Hematopoietic multipotent progenitor cell treated with erythropoietin and hydrocortisone succinate and interleukin-3 and kit ligand, for 17 days (in vitro differentiated cells): ENCODE results near the gene ZFP1.

Experiments
- DNase-seq: peaks from one replicate; pipeline ENCODE4 v3.0.0-alpha.2; 2015; ENCODE audit warnings: low spot score

The ZFP1 gene

GRCh38 chr16:75160386-75160785 lies 12.1 kb downstream of the ZFP1 start:
- DNase-seq, result no peak

- DNase-seq, result no peak
Observed at GRCh38 chr16:75169899-75170405, 21.6 kb downstream of the ZFP1 start.

DNA sequence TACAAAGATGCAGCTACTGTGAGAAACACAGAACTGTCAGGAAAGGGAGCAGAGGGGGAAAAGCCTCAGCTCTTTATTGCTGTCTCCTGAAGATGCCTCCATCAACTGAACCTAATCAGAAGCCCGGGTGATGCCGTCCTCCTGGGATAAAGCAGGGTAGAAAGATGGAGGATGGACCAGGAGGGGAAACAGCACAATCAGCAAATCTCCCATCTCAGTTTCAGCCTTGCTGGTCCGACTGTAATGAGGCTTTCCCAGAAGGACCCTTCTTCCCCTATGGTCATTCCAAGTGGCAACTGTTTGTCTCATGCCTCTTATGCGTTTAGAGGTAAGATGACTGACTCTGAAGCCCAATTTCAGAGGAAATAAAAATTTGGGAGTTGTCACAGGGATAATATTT lies 24.3 kb downstream of the ZFP1 start:
- no peak for DNase-seq

DNA sequence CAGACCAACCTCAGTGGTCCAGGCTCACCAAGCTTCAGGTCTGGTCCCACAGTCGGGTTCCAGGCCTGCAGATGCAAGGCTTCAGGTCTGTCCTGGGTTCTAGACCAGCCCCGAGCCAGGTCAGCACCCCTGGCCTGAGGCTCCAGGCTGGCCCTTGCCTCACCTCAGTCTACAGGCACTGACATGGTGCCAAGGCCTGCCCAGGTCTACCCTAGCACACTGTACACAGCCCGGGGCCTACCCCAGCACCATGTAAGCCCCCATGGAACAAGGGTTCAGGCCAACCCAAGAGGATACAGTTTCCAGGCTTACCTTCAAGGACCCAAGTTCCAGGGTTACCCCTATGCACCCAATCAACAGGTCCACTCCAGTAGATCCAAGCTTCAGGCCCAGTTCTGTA lies 26.8 kb downstream of the ZFP1 start:
- DNase-seq, result no peak

- DNase-seq, result no peak
Observed at GRCh38 chr16:75176926-75177325, 28.6 kb downstream of the ZFP1 start.

- DNase-seq, result no peak
Observed at GRCh38 chr16:75179208-75179607, 30.9 kb downstream of the ZFP1 start.

DNA sequence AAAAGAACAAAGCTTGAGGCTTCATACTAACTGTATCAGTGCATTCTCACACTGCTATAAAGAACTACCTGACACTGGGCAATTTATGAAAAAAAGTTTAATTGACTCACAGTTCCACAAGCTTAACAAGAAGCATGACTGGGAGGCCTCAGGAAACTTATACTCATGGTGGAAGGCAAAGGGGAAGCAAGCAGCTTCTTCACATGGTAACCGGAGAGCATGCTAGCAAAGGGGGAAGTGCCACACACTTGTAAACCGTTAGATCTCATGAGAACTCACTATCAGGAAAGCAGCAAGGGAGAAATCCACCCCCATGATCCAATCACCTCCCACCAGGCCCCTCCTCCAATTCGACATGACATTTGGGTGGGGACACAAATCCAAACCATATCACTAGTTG lies 33.3 kb downstream of the ZFP1 start:
- DNase-seq, result no peak

DNA sequence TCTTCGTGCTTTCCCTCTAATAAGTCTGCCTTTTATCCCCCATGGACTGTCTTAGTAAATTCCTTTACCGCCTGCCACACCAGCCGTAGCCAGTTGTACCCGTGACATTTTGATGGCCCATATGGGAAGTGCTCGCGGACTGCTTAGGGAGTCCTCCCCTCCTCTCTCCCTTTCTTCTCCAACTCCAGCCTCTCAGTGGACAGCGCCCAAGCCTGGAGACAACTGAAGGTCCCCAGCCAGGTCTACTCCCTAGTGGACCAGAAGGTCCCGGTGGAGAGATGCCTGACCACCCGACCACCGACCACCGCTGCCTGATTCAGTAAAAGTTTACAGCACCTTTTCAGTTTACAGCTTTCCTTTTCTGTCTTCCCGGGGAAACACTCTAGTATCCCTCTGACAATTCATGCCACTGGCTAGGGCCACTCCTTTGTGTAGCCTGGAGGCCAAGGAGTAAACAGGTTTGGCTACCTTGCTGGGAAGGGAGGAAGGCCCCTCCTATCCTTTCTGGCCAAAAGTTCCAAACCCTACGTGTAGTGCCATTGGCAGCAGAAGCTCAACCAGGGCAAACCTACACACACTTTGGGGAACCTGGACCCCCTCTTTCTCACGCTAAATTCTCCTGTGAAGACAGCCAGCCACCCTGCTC lies 40.6 kb downstream of the ZFP1 start:
- DNase-seq, result no peak

- DNase-seq, result no peak
Observed at GRCh38 chr16:75189638-75190245, 41.4 kb downstream of the ZFP1 start.

- DNase-seq, result no peak
Observed at GRCh38 chr16:75192606-75193264, 44.4 kb downstream of the ZFP1 start.

GRCh38 chr16:75193265-75193650 lies 44.9 kb downstream of the ZFP1 start:
- no peak for DNase-seq

- no peak for DNase-seq
Observed at GRCh38 chr16:75193730-75194444, 45.6 kb downstream of the ZFP1 start.

DNA sequence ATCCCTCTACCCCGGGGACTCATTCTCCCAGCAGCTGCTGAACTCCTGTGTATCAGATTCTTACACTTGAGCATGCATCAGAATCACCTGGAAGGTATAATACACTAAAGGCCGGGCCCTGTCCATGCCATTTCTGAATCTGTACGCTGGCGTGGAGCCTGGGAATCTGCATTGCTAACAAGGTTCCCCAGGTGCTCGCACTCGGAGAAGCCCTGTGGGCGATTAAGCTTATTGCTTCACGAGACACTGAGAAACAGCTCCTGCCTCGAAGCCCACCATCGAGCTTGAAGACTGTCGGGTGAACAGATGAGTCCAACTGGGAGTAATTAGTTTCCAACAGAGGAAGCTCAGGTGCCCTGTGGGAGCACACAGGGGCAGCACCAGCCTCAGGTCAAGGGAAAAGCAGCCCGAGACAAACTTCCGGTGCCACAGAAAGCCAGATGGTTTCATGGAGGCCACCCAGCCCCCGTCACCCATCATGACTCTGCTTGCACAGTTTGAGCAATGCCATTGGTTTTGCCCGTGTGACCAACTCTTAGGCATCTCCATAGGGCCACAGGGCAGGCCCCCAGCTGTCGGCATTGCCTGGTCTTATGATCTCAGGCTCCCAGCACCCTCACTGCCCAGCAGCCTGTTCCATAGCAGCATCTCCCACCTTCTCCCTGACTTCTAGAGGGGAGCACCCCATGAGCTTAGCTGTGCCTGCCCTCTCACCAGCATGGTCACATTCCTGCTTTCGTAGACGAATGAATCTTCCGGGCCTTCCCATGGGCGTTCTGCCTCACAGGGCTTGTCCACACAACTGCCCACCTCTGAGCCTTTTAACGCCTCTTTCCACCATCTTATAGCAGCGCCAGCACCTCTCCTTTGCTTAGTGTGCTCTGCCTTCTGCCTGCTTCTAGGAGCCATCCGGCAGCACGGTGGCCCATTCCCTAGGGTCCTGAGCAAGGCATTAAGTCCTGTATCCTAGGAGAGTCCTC lies 47.8 kb downstream of the ZFP1 start:
- no peak for DNase-seq

DNA sequence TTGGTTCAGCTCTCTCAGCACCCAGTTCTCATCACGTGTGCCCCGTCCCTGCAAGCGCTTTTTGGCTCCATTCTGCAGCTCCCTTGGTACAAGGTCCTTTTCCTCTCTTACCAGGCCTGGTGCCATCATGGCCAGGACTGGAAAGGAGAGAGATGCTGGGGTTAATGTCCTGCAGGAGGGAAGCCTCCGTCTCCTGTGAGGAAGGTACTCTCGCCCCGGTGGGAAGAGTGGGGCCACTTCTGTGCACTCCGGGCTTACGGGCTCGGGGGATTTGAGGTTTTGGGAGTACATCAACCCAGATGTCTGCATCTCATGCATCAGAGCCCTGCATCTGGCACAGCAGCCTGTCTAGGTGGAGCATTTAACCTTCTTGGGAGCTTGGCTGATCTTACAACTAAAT lies 48.5 kb downstream of the ZFP1 start:
- no peak for DNase-seq

DNA sequence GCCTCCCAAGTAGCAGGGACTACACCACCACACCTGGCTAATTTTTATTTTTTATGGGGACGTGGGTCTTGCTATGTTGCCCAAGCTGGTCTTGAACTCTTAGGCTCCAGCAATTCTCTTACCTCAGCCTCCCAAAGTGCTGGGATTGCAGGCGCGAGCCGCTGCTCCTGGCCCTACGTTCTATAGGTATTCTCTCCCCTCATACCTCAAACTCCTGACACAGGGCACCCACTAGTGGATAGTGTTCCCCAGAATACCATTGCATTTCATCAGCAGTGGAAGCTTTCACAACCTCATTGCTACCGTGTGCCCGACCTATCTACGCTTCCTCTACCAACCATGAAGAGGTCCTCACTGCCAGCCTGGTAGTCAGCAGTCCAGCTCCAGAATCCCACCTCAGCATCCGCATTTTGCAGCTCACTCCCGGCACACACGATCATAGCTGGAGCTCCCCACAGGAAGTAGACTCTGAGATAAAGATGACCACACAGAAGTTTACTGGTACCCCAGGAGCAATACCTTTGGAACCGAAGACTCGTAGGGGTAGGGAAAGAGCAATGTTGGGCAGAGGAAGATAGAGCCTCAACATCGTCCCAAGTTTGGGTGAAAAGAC lies 49.3 kb downstream of the ZFP1 start:
- no peak for DNase-seq

DNA sequence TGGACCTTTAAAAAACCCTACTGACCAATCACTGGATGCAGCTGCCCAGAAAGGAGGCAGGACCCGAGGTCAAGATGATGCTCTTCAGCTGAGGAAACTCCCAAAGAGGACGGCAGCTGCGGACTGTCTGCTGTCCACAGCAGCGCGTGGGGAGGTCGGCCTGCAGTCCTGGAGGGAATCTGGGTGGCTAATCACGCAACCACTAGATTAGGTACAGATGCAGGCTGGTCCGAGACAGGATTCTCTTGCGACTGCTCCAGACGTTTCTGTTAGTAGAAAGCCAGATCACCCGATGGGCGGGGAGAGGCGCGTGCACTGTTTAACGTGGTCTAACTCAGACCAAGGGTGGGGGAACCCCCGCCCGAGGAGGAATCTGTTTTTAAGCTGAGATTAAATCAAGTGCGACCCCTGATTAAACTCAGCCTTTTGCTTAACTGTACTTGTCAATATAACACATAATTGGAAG lies 49.8 kb downstream of the ZFP1 start:
- DNase-seq, result no peak

DNA sequence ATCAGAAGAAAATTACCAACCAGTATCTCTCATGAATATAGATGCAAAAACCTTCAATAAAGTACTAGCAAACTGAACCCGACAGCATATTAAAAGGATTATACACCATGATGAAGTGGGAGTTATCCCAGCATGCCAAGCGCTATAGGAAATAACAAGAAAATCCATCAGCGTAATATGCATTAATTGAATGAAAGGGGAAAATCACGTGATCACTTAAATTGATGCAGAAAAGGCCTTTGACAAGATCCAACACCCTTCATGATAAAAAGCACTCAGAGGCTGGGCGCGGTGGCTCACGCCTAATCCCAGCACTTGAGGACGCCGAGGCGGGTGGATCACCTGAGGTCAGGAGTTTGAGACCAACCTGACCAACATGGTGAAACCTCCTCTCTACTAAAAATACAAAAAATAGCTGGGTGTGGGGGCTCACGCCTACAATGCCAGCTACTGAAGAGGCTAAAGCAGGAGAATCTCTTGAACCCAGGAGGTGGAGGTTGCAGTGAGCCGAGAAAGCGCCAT lies 53.8 kb downstream of the ZFP1 start:
- no peak for DNase-seq

DNA sequence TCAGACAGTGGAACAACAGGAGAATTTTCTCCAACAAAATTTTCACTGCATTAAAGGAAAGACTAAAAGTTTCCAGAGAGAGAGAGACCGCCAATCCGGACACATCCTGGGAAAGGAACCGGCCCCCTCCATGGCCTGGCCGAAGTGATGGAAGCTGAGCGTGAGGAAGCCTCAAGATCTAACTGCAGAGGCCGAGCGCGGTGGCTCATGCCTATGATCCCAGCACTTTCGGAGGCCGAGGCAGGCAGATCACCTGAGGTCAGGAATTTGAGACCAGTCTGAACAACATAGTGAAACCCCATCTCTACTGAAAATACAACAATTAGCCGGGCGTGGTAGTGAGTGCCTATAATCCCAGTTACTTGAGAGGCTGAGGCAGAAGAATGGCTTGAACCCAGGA lies 54.8 kb downstream of the ZFP1 start:
- no peak for DNase-seq

DNA sequence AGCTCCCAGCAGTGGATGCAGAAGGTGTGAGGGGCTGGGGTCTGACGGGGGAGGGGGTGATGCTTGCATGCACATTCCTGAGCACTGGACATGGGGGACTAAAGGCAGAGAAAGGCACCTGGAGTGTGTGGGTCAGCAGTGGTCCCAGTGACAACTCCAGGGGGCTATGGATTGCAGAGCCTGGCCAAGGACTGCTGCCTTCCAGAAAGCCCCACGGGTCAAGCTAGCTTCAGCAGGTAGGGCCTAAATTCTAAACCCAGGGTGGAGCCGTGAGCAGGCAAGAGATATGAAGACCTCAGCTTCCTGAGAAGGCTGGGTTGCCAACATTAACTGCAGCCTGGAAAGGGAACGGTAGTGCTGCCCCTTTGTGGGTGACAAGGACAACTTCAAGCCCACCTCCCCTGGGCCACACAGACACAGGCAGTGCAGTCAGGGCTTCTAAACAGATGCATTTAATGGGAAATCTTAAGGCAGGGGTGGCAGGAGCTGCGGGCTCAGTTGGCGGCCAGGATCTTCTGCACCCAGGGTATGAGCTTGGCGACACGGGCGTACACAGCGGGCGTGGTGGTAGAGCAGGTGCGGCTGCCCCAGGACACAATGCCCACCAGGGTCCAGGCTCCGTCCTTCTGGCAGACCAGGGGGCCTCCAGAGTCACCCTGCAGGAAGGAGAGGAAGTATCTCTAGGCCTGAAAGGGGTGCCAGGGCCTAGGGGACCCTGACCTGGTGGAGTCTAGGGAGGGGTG lies 55.5 kb downstream of the ZFP1 start:
- DNase-seq, result no peak

DNA sequence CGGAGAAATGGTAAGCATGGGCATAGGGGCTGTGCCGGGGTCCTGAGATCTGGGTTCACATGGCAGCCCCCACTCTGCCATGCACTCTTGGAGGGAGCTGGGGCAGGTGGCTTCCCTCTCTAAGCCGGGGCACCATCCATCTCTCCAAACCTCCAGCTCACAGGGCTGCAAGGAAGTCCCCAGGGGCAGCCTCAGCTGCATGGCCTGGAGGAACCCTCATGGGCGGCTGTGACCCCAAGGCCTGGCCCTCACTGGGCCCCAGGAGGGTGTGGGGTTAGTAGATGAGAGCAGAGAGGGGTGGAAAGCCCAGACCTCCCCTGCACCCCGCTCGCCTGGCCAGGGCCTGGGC lies 56.1 kb downstream of the ZFP1 start:
- no peak for DNase-seq
